Superior temporal gyrus (tissue), 1 donor: ENCODE data around the gene TPSB2.

ENCODE experiments used
- DNase-seq: peaks from one replicate; pipeline ENCODE4 v3.0.0-alpha.2; 2016; ENCODE audit errors: extremely low spot score

The TPSB2 gene

GRCh38 chr16:1220098-1220728, 9.8 kb downstream of the TPSB2 start:
- DNase-seq, result no peak

GRCh38 chr16:1218930-1219611, 10.9 kb downstream of the TPSB2 start:
- DNase-seq, result no peak

DNA sequence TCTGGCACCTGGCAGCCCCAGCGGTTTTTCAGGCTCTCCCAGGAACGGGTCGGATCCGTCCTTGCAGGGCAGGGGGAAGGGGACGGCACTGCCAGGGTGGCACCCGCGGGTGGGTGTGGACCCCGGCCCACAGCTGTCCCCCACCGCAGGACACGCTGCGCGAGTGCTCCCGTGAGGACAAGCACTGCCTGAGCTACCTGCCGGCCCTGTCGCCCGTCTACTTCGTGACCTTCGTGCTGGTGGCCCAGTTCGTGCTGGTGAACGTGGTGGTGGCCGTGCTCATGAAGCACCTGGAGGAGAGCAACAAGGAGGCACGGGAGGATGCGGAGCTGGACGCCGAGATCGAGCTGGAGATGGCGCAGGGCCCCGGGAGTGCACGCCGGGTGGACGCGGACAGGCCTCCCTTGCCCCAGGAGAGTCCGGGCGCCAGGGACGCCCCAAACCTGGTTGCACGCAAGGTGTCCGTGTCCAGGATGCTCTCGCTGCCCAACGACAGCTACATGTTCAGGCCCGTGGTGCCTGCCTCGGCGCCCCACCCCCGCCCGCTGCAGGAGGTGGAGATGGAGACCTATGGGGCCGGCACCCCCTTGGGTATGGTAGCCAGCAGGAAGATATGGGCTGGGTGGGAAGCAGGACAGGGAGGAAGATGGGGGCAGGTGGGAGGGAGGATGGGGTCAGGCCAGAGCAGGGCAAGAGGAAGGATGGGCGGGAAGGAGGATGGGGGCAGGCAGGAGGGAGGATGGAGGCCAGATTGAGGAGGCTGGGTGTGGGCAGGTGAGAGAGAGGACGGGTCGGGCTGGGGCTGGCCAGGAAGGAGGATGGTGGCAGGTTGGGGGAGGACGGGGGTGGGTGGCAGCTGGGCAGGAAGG, 11.7 kb downstream of the TPSB2 start:
- no peak for DNase-seq

DNA sequence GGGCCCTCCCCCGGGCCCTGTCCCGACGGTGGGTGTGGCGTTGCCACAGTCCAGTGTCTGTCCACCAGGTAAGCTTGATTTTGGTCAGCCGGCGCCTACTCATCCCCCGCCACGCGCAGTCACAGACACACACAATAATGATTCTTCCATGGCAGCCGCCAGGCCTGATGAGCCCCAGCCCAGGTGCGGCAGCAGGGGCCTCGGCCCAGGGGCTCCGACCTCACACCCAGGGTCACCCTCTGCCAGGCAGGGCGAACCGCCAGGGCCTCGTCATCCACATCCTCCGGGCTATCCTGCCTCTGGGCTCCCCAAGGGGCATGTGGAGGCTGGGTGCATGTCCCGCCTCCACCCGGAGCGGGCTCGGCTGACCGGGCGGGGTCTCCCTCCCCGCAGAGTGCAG, 12.5 kb downstream of the TPSB2 start:
- DNase-seq, result no peak

GRCh38 chr16:1216681-1217400, 13.1 kb downstream of the TPSB2 start:
- no peak for DNase-seq

GRCh38 chr16:1216296-1216619, 13.7 kb downstream of the TPSB2 start:
- DNase-seq, result no peak

DNA sequence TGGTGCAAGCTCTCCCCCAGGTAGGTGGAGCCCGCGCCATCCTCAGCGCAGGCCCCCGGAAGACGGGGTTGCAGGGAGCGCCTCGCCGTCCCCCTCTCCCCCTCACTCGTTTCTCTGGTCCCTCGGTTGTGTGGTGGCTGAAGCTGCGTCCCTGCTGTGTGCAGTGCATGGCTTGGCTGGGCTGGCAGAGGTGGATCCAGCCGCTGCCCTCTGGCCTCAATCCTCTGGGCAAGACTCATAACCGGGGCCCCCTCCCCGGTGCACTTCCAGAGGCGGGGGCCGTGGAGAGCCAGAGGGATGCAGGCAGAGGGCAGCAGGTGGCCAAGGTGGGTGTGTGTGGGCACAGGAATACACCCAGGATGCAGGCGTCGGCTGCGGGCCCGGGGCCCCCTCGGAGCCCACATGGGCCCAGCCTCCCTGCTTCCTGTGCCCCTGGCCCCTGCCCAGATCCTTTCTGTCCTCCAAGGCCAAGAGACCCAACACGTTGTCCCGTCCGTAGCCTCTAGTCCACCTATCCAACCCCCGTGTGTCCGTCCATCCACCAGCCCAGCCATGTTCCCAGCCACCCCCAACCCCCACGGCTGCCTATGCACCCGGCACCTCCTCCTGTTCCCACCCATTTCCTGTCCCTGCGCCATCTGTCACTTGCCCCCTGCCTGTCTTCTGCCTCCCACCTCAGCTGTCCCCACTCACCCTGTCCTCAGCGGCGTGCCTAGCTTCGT, 14.2 kb downstream of the TPSB2 start:
- DNase-seq, result no peak

DNA sequence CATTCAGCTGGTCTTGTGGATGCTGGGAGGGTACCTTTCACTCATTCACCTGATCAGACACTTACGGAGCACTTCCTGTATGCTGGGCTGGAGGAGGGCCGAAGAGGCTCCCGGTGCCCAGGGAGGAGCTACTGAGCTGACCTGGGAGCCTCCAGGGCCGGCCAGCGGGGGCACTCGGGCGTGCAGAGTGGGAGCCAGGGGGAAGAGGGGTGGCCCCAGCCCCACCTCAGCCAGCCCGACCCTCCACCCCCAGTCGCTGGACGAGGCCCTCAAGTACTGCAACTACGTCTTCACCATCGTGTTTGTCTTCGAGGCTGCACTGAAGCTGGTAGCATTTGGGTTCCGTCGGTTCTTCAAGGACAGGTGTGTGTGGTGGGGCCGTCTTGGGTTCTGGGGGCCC, 15.3 kb downstream of the TPSB2 start:
- DNase-seq, result no peak

GRCh38 chr16:1213796-1214372, 16.1 kb downstream of the TPSB2 start:
- DNase-seq, result no peak

DNA sequence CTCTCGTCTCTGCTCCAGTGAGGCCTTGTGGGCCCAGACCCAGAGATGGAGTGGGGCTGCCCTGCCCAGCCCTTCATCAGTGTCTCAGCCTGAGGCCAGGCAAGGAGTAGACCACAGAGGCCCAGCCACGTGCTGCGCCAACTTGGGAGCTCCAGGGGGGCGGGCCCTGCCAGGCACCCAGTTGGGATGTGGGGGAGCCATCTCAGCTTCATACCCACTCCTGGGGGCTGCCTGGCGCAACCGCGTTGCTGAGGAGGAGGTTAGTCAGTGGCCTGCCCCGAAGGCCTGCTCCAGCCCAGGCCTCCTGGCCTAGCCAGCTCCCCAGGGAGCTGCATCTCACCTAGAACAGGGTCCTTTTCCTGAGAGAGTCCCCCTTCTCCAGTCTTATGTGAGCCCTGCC, 16.8 kb downstream of the TPSB2 start:
- no peak for DNase-seq

GRCh38 chr16:1212616-1213194, 17.3 kb downstream of the TPSB2 start:
- no peak for DNase-seq

GRCh38 chr16:1211451-1212268, 18.3 kb downstream of the TPSB2 start:
- no peak for DNase-seq

DNA sequence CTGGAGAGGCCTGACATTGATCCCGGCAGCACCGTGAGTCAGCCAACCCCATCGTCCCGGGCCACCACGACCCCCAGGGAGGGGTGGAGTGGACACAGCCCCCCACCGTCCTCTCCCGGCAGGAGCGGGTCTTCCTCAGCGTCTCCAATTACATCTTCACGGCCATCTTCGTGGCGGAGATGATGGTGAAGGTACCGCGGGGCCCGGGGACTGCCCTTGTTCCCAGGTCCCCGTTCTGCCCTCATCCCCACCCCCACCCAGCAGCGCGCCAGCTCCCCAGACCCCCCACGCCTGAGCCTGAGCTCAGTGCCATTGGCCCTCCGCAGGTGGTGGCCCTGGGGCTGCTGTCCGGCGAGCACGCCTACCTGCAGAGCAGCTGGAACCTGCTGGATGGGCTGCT, 19.5 kb downstream of the TPSB2 start:
- DNase-seq, result no peak

GRCh38 chr16:1209081-1209480, 20.9 kb downstream of the TPSB2 start:
- DNase-seq, result no peak

DNA sequence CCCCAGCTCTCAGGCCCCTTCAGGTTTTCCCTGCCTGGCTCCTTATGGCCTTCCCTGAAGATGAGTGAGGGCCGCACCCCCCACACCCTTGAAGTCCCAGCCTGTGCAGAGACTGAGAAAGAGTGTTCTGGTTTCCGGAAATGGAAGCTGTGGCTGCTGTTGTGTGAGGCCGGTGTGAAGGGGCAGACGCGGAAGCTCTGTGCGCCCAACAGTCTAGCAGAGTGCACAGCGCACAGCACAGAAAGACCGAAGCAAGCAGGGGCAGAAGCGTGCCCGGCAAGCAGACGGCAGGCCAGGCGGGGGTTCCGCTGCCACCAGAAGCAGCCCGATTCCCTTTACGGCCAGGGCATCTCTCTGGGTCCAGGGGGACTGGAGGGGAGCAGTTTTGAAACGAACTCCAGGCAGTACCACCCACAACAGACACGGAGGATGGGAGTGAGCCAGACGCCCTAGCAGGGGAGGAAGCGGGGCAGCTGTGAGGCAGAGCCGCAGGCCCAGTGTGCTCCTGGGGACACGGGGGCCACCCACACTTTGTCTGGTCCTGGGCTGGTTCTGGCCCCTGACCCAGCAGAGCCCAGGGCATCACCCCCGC, 21.6 kb downstream of the TPSB2 start:
- no peak for DNase-seq

- no peak for DNase-seq
These were observed 23.2 kb downstream of the TPSB2 start for GRCh38 chr16:1206786-1207185.

DNA sequence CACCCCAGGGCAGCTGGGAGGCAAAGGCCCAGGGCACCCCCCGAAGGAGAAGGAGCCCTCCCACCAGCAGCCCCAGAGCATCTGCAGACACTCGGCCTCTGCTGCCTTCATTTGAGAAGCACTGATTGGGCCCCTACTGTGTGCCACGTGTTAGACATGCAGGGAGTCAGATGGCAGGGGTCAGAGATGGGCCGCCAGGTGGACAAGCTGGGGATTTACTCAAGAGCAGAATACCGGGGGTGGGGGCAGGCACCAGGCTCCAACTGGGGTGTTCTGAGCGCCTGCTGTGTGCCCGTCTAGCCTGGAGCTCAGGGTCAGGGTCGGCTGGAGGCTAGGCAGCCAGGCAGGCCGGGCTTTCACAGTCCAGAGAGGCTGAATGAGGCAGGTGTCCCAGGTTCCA, 23.7 kb downstream of the TPSB2 start:
- DNase-seq, result no peak

DNA sequence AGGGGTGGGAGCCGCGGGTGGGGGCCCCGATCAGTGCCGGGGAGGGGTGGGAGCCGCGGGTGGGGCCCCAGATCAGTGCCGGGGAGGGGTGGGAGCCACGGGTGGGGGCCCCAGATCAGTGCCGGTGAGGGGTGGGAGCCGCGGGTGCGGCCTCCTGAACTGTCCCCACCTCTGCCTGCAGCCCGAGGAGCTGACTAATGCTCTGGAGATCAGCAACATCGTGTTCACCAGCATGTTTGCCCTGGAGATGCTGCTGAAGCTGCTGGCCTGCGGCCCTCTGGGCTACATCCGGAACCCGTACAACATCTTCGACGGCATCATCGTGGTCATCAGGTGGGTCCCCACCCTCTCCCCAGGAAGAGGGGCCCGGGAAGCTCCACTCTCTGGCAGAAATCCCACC, 25.1 kb downstream of the TPSB2 start:
- no peak for DNase-seq

- no peak for DNase-seq
These were observed 27.7 kb downstream of the TPSB2 start for GRCh38 chr16:1202274-1202673.

DNA sequence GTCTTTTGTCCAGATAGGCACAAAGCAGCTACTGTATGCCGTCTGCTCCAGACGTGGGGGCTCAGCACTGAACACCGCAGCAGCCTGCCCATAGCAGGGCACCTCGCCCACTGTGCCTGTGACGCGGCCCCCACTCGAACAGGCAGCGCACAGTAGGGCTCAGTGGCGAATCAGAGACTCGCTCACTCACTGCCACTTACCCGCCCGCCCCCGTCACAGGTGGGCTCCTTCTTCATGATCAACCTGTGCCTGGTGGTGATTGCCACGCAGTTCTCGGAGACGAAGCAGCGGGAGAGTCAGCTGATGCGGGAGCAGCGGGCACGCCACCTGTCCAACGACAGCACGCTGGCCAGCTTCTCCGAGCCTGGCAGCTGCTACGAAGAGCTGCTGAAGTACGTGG, 28.5 kb downstream of the TPSB2 start:
- DNase-seq, result no peak
